OCI-LY7 (cell line): ENCODE measurements around the gene PITPNB. TPM values are rescaled to one million over a fixed set of nuclear protein-coding genes. Genes with fewer than 3 reads are reported as not detected.

ENCODE experiments used
- BruUV-seq: library from RNA; stranded (reverse); fragments of 400-500 nt; replicated peaks from 2 replicates; lab custom pipeline; 2021; lab: Mats Ljungman, UMichigan
- CTCF ChIA-PET: fragments of 300-600 bp; sonication (Branson Sonifier 250); formaldehyde crosslinking; loops from one replicate; lab custom pipeline; 2022; ENCODE audit warnings: antibody characterized with exemption; ENCODE audit not compliant: unreplicated experiment; lab: Charles Lee
- POLR2A ChIA-PET: fragments of 300-600 bp; sonication (Branson Sonifier 250); formaldehyde crosslinking; loops from one replicate; lab custom pipeline; 2022; ENCODE audit warnings: antibody characterized with exemption; lab: Charles Lee
- DNase-seq: peaks from one replicate; pipeline ENCODE4 v3.0.0-alpha.2; 2015; ENCODE audit warnings: low spot score
- H2AFZ ChIP-seq: fragments of 200-600 bp; sonication (generic), shearing (Covaris generic); 2 replicates; pipeline ENCODE4 v1.6.1; 2014; ENCODE audit warnings: mild to moderate bottlenecking, antibody characterized with exemption, low read length, moderate library complexity
- H3K27ac ChIP-seq: fragments of 200-600 bp; sonication (generic); 2 replicates; pipeline ENCODE4 v1.5.1; 2014; ENCODE audit warnings: mixed run types, low read depth, mild to moderate bottlenecking, moderate library complexity, low read length, inconsistent platforms; ENCODE audit not compliant: poor library complexity, severe bottlenecking
- H3K36me3 ChIP-seq: fragments of 200-600 bp; sonication (generic); 2 replicates; pipeline ENCODE4 v1.6.1; 2014; ENCODE audit warnings: mild to moderate bottlenecking, antibody characterized with exemption, low read length, moderate library complexity, mixed read lengths; ENCODE audit not compliant: insufficient read depth
- H3K4me1 ChIP-seq: fragments of 200-600 bp; sonication (generic); 2 replicates; pipeline ENCODE4 v1.5.1; 2014; ENCODE audit warnings: mild to moderate bottlenecking, low read length; ENCODE audit not compliant: insufficient read depth, poor library complexity, severe bottlenecking
- H3K4me2 ChIP-seq: fragments of 200-600 bp; sonication (generic); 2 replicates; pipeline ENCODE4 v1.6.1; 2014; ENCODE audit warnings: mild to moderate bottlenecking, low read length
- H3K4me3 ChIP-seq: fragments of 200-600 bp; sonication (generic); 2 replicates; pipeline ENCODE4 v1.5.1; 2014; ENCODE audit warnings: mild to moderate bottlenecking, low read depth, low read length; ENCODE audit not compliant: poor library complexity, severe bottlenecking
- H3K79me2 ChIP-seq: fragments of 200-600 bp; sonication (generic); 2 replicates; pipeline ENCODE4 v1.6.1; 2016; ENCODE audit warnings: low read depth, mild to moderate bottlenecking, low read length, moderate library complexity, mixed read lengths; ENCODE audit not compliant: insufficient read depth
- H3K9me2 ChIP-seq: fragments of 200-600 bp; sonication (generic); 2 replicates; pipeline ENCODE4 v1.6.1; 2016; ENCODE audit warnings: mild to moderate bottlenecking, low read length, mixed read lengths; ENCODE audit not compliant: insufficient read depth
- H3K9me3 ChIP-seq: fragments of 200-600 bp; sonication (generic); 2 replicates; pipeline ENCODE4 v1.6.1; 2014; ENCODE audit warnings: mild to moderate bottlenecking, mixed run types, low read length, mixed read lengths
- H4K20me1 ChIP-seq: fragments of 200-600 bp; sonication (generic); 2 replicates; pipeline ENCODE4 v1.6.1; 2014; ENCODE audit warnings: mild to moderate bottlenecking, antibody characterized with exemption, low read length, moderate library complexity, mixed read lengths; ENCODE audit not compliant: insufficient read depth
- EZH2phosphoT487 ChIP-seq: fragments of 200-600 bp; sonication (generic); IDR thresholded peaks from 2 replicates; pipeline ENCODE4 v1.6.1; 2018; ENCODE audit warnings: low read depth, borderline replicate concordance, mild to moderate bottlenecking, mixed run types, antibody characterized with exemption, low read length, moderate library complexity, mixed read lengths
- intact Hi-C: fragments of 100-400 bp; cut with micrococcal nuclease; formaldehyde crosslinking; loops from one replicate; pipeline ENCODE4 v1.10.0; 2022; ENCODE audit not compliant: unreplicated experiment
- total RNA-seq, 2 experiments: library from RNA; depleted of rRNA in 1 of 2; stranded (reverse); fragments of >200 nt in 1 of 2; shearing (Covaris generic) in 1 of 2; gene quantifications; 2 replicates each; pipeline ENCODE4 v1.2.3, GENCODE V29; 2014 to 2022
- TF ChIP-seq, protein P1 (sequence below): fragments of 200-600 bp; sonication (generic); conservative IDR thresholded peaks from 2 replicates; pipeline ENCODE4 v1.5.1; 2014; ENCODE audit warnings: mild to moderate bottlenecking, antibody characterized with exemption, low read length, moderate library complexity, mixed read lengths

The PITPNB gene
- total RNA-seq, 2 experiments from 2014 or later = 21.8 to 97.4 TPM

DNA sequence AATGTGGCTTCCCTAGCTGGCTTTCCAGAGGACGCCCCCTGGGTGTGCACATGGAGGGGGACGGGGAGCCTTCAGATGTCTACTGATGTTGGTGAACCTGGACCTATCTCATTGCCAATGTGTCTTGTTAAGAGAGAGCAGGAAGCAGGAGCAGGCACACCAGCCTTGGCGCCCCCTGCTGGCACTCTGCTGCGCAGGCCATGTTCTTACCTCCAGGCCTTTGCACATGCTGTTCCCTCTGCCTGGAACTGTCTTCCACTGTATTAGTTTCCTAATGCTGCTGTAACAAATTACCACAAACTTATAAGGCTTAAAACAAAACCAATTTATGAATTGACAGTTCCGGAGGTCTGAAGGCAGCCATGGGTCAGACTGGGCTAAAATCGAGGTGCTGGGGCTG is 93.9 kb downstream of the PITPNB start:
- intact Hi-C loops = no loop called here
- Histone ChIP-seq H3K79me2 (no peaks in the 10 kb centered on the region), H4K20me1 (no peaks in the 10 kb centered on the region), H3K4me3 (no peak overlapping the region), H3K4me1 (no peaks in the 10 kb centered on the region), H2AFZ (no peak overlapping the region), H3K4me2 (no peak overlapping the region), H3K9me3 (no peaks in the 10 kb centered on the region), H3K9me2 (no peaks in the 10 kb centered on the region), H3K36me3 (no peaks in the 10 kb centered on the region), H3K27ac (no peak overlapping the region)
- ChIA-PET CTCF (no interaction called here), POLR2A (no interaction called here)
- no peak for TF ChIP-seq EZH2phosphoT487
- TF ChIP-seq, protein P1, sequence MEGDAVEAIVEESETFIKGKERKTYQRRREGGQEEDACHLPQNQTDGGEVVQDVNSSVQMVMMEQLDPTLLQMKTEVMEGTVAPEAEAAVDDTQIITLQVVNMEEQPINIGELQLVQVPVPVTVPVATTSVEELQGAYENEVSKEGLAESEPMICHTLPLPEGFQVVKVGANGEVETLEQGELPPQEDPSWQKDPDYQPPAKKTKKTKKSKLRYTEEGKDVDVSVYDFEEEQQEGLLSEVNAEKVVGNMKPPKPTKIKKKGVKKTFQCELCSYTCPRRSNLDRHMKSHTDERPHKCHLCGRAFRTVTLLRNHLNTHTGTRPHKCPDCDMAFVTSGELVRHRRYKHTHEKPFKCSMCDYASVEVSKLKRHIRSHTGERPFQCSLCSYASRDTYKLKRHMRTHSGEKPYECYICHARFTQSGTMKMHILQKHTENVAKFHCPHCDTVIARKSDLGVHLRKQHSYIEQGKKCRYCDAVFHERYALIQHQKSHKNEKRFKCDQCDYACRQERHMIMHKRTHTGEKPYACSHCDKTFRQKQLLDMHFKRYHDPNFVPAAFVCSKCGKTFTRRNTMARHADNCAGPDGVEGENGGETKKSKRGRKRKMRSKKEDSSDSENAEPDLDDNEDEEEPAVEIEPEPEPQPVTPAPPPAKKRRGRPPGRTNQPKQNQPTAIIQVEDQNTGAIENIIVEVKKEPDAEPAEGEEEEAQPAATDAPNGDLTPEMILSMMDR = peak; percentile 79
- BruUV-seq = no TSS peak
- DNase-seq = peak; percentile 12

GRCh38 chr22:27823221-27823620 is 95.8 kb downstream of the PITPNB start:
- Histone ChIP-seq H3K36me3 (no peaks in the 10 kb centered on the region), H4K20me1 (no peaks in the 10 kb centered on the region), H3K4me1 (no peaks in the 10 kb centered on the region), H3K4me3 (no peak overlapping the region), H3K27ac (no peak overlapping the region), H3K9me2 (no peaks in the 10 kb centered on the region), H3K9me3 (no peaks in the 10 kb centered on the region), H2AFZ (no peak overlapping the region), H3K79me2 (no peaks in the 10 kb centered on the region), H3K4me2 (no peak overlapping the region)
- BruUV-seq = no TSS peak
- no peak for TF ChIP-seq EZH2phosphoT487
- TF ChIP-seq, protein P1 = no peak
- ChIA-PET POLR2A (no interaction called here), CTCF (no interaction called here)
- DNase-seq = no peak
- intact Hi-C loops = no loop called here

GRCh38 chr22:27820896-27821866 is 97.9 kb downstream of the PITPNB start:
- H3K27ac ChIP-seq = no peak overlapping the region
- intact Hi-C loops = no loop called here
- TF ChIP-seq EZH2phosphoT487 = no peak
- TF ChIP-seq, protein P1 = no peak
- H3K36me3 ChIP-seq = no peaks in the 10 kb centered on the region
- no peak overlapping the region for H3K4me3 ChIP-seq
- H3K4me2 ChIP-seq = no peak overlapping the region
- no peaks in the 10 kb centered on the region for H3K79me2 ChIP-seq
- H3K9me2 ChIP-seq = no peaks in the 10 kb centered on the region
- ChIA-PET POLR2A (no interaction called here), CTCF (no interaction called here)
- no peak for DNase-seq
- no peak overlapping the region for H2AFZ ChIP-seq
- BruUV-seq = no TSS peak
- no peaks in the 10 kb centered on the region for H3K9me3 ChIP-seq
- no peaks in the 10 kb centered on the region for H4K20me1 ChIP-seq
- H3K4me1 ChIP-seq = no peaks in the 10 kb centered on the region
